PC-9 (cell line): Measurements from ENCODE around the gene YWHAH. TPM values are rescaled to one million over a fixed set of nuclear protein-coding genes. Genes with fewer than 3 reads are reported as not detected.

Experiments
- BruUV-seq: library from RNA; stranded (reverse); fragments of 400-500 nt; replicated peaks from 2 replicates; lab custom pipeline; 2021; lab: Mats Ljungman, UMichigan
- CTCF ChIA-PET: fragments of 300-600 bp; sonication (Branson Sonifier 250); formaldehyde crosslinking; loops from one replicate; lab custom pipeline; 2022; ENCODE audit warnings: antibody characterized with exemption; lab: Charles Lee
- POLR2A ChIA-PET: fragments of 300-600 bp; sonication (Branson Sonifier 250); formaldehyde crosslinking; loops from one replicate; lab custom pipeline; 2022; ENCODE audit warnings: antibody characterized with exemption; ENCODE audit not compliant: unreplicated experiment; lab: Charles Lee
- DNase-seq, 2 experiments: peaks; one replicate each; pipeline versions ENCODE4 v3.0.0 to v3.0.0-alpha.2; 2015 to 2022; ENCODE audit warnings: mixed read lengths in 1 of 2
- H2AFZ ChIP-seq: fragments of 200-600 bp; sonication (generic); 2 replicates; pipeline ENCODE4 v1.8.1; 2017; ENCODE audit warnings: antibody characterized with exemption
- H3F3A ChIP-seq: fragments of 200-600 bp; sonication (generic); 2 replicates; pipeline ENCODE4 v1.8.1; 2017; ENCODE audit warnings: antibody characterized with exemption, mild to moderate bottlenecking, low read depth; ENCODE audit not compliant: insufficient read depth
- H3K27ac ChIP-seq: fragments of 200-600 bp; sonication (generic); 2 replicates; pipeline ENCODE4 v1.6.1; 2016; ENCODE audit warnings: mixed run types
- H3K27me3 ChIP-seq: fragments of 200-600 bp; sonication (generic); 2 replicates; pipeline ENCODE4 v1.6.1; 2016; ENCODE audit warnings: low read depth, mixed run types; ENCODE audit not compliant: insufficient read depth
- H3K36me3 ChIP-seq: fragments of 200-600 bp; sonication (generic); 2 replicates; pipeline ENCODE4 v1.6.1; 2016; ENCODE audit warnings: low read depth, mixed run types
- H3K4me1 ChIP-seq: fragments of 200-600 bp; sonication (generic); replicated peaks from 2 replicates; pipeline ENCODE4 v1.6.1; 2016; ENCODE audit warnings: mixed run types; ENCODE audit not compliant: insufficient read depth
- H3K4me2 ChIP-seq: fragments of 200-600 bp; sonication (generic); 2 replicates; pipeline ENCODE4 v1.6.1; 2017; ENCODE audit warnings: mixed run types
- H3K4me3 ChIP-seq: fragments of 200-600 bp; sonication (generic); 2 replicates; pipeline ENCODE4 v1.6.1; 2016; ENCODE audit warnings: mixed run types
- H3K79me2 ChIP-seq: fragments of 200-600 bp; sonication (generic); 2 replicates; pipeline ENCODE4 v1.6.1; 2017; ENCODE audit warnings: low read depth, mixed run types
- H3K9me2 ChIP-seq: fragments of 200-600 bp; sonication (generic); 2 replicates; pipeline ENCODE4 v1.8.1; 2017; ENCODE audit warnings: mild to moderate bottlenecking; ENCODE audit not compliant: insufficient read depth
- H3K9me3 ChIP-seq: fragments of 200-600 bp; sonication (generic); 2 replicates; pipeline ENCODE4 v1.8.1; 2016; ENCODE audit warnings: low read depth; ENCODE audit not compliant: insufficient read depth
- H4K20me1 ChIP-seq: fragments of 200-600 bp; sonication (generic); 2 replicates; pipeline ENCODE4 v1.8.1; 2017; ENCODE audit not compliant: insufficient read depth
- CTCF ChIP-seq: fragments of 200-600 bp; sonication (generic); conservative IDR thresholded peaks from 2 replicates; pipeline ENCODE4 v1.6.1; 2017; ENCODE audit warnings: mixed run types, antibody characterized with exemption, mild to moderate bottlenecking, moderate library complexity
- EZH2 ChIP-seq: fragments of 200-600 bp; sonication (generic); IDR thresholded peaks from 2 replicates; pipeline ENCODE4 v1.8.0; 2017; ENCODE audit warnings: antibody characterized with exemption, low read depth
- intact Hi-C: fragments of 100-400 bp; cut with micrococcal nuclease; formaldehyde crosslinking; loops from one replicate; pipeline ENCODE4 v1.10.0; 2022; ENCODE audit not compliant: unreplicated experiment
- total RNA-seq: library from RNA; stranded (reverse); gene quantifications from 2 replicates; pipeline ENCODE4 v1.2.3, GENCODE V29; 2021

The YWHAH gene
- total RNA-seq, 1 experiment from 2014 or later = 132 TPM

GRCh38 chr22:31923747-31924146 is 20.6 kb upstream of the YWHAH start:
- intact Hi-C loops = no loop called here
- TF ChIP-seq CTCF (no peak), EZH2 (no peak)
- H3K4me2 ChIP-seq = no peak overlapping the region
- H3F3A ChIP-seq = no peaks in the 10 kb centered on the region; the same call in 1 of the 2 replicates
- H3K36me3 ChIP-seq = no peaks in the 10 kb centered on the region
- no peak overlapping the region for H2AFZ ChIP-seq
- BruUV-seq = no TSS peak
- no peaks in the 10 kb centered on the region for H3K9me3 ChIP-seq
- H3K27ac ChIP-seq = no peak overlapping the region
- ChIA-PET POLR2A (no interaction called here), CTCF (no interaction called here)
- no peaks in the 10 kb centered on the region for H3K79me2 ChIP-seq
- H3K4me1 ChIP-seq = no peaks in the 10 kb centered on the region
- H3K27me3 ChIP-seq = peaks cover 27% of the 10 kb centered on the region; the same call in 1 of the 2 replicates
- H4K20me1 ChIP-seq = no peaks in the 10 kb centered on the region
- no peaks in the 10 kb centered on the region for H3K9me2 ChIP-seq
- H3K4me3 ChIP-seq = no peak overlapping the region
- DNase-seq = no peak

- ChIA-PET CTCF (no interaction called here), POLR2A (no interaction called here)
- Histone ChIP-seq H3K27ac (no peak overlapping the region), H3K4me2 (no peak overlapping the region), H4K20me1 (no peaks in the 10 kb centered on the region), H3K9me2 (no peaks in the 10 kb centered on the region), H3K9me3 (no peaks in the 10 kb centered on the region), H3K27me3 (peaks cover 33% of the 10 kb centered on the region; the same call in 1 of the 2 replicates), H3K79me2 (no peaks in the 10 kb centered on the region), H3F3A (no peaks in the 10 kb centered on the region), H3K4me3 (no peak overlapping the region), H3K4me1 (no peaks in the 10 kb centered on the region), H2AFZ (no peak overlapping the region), H3K36me3 (no peaks in the 10 kb centered on the region)
- intact Hi-C loops = no loop called here
- no peak for TF ChIP-seq EZH2
- TF ChIP-seq CTCF = no peak
- no peak for DNase-seq
- BruUV-seq = no TSS peak
Measured at GRCh38 chr22:31925056-31925455, 19.3 kb upstream of the YWHAH start.

GRCh38 chr22:31926024-31926423 is 18.3 kb upstream of the YWHAH start:
- Histone ChIP-seq H3K9me3 (no peaks in the 10 kb centered on the region), H4K20me1 (no peaks in the 10 kb centered on the region), H3K27ac (no peak overlapping the region), H3K36me3 (no peaks in the 10 kb centered on the region), H3K9me2 (no peaks in the 10 kb centered on the region), H3K79me2 (no peaks in the 10 kb centered on the region), H3F3A (no peaks in the 10 kb centered on the region), H3K4me2 (no peak overlapping the region), H3K27me3 (peaks cover 33% of the 10 kb centered on the region; the same call in 1 of the 2 replicates), H2AFZ (no peak overlapping the region), H3K4me1 (no peaks in the 10 kb centered on the region), H3K4me3 (no peak overlapping the region)
- no peak for TF ChIP-seq EZH2
- TF ChIP-seq CTCF = no peak
- no peak for DNase-seq
- ChIA-PET CTCF (no interaction called here), POLR2A (no interaction called here)
- BruUV-seq = no TSS peak
- intact Hi-C loops = no loop called here
